Fibroblast of gingiva (primary cell): Measurements from ENCODE around the gene CDK19.

Experiments used
- DNase-seq: peaks from one replicate; pipeline ENCODE4 v3.0.0-alpha.2; 2011; ENCODE audit warnings: low read depth

CDK19 gene

DNA sequence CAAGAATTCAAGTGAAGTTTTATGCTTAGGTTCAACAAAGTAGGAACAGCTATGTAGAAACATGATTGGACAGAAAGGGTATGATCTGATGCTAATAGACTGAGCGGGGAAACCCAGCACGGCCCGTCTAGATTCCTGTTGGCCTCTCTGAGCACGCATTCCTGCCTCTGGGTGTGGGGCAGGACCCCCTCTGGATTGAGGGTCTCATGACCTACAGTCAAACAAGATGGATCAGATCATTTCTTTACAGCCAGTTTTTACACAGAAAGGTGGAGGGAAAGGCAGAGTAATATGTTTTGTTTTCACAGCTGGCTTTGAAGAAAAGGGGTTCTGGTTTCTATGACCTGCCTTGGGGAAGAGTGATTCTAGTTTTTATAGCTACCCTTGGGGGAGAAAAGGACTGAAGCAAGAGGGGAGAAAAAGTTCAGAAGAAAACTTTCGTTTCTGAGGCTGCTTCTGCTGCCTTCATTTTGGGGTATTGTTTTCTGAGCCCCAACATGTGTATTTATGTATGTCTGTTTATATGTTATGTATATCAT, 239.3 kb downstream of the CDK19 start:
- no peak for DNase-seq

- DNase-seq, result no peak
Measured at GRCh38 chr6:110574817-110575216, 240.5 kb downstream of the CDK19 start.

GRCh38 chr6:110573537-110573936, 241.7 kb downstream of the CDK19 start:
- no peak for DNase-seq

DNA sequence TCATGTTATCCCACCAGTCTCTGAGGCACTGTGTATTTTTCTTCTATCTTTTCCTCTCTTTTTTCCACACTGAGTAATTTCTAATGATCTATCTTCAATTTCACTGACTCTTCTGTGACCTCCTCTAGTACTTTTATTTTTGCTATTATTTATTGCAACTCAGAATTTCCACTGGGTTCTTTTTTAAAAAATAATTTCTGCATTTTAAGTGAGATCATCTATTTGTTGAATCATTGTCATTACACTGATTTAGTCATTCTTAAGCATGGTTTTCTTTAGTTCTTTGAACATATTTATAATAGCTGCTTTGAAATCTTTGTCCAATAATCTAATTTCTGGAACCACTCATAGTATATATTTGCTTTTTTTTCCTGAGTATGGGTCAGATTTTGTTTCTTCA, 242.1 kb downstream of the CDK19 start:
- DNase-seq, result no peak

DNA sequence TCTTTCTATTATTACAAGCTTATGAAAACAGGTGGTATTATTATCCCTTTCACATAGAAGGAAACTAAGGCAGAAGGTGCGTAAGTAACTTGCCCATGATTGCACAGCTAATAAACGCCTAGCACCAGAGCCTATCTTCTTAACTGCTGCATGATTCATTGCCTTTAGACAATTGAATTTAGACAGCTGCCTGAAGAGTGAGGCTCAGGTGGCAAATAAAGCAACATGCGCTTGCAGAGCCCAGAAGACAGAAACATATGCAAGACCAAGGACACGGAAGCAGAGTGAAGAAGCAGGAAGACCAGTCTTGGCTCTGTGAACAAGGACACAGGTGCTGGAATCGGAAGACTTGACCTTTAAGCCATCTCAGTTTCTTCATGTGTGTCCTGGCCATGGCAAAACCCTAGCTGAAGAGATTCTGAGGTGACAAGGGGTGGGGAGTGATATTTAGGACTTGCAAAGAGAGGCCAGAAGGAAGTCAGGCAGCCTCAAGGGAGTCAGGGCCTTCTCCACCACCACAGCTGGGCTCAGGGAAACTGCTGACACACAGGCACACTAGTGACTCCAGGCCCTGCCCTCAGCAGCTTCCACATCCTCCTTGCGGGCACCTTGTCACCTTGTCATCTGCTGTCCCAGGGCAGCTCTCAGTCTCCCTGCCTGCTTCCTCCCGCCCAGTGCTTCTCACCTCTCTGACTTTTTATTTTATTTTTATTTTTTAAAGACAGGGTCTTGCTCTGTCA, 247.1 kb downstream of the CDK19 start:
- no peak for DNase-seq

DNA sequence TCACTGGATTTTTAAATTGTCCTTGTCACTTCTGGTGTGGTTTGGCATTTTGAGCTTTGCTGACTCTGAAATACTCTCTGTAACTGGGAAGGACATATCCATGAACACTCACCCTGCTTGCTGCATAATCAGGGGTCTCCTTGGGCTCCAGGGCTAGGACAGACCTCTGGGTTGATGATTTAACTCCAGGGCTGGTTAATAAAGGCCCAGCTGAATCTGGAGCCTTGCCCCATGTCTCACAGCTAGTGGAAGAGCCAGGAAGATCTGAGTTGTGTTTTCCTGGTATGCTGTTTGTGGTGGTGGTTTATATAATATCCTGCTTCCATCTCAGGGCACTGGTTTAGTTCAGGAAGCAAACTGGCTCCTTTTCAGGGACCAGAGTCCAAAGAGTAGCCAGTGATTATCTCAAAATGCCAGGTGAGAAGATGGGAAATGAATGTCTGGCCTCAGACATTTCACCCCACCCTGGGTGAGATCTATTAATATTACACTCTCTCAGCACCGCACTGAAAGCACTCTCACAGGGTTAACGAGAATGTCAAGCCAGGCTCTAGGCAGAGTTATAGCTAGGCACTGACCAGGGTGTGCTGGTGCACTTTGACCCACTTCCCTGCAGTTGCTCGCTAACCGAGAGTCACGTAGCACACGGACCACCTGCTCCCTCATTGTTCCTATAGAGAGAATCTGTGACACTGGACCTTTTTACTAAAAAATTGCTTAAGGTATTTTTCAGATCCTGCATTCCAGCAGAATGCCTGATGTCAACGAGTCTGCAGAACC, 248.7 kb downstream of the CDK19 start:
- no peak for DNase-seq

GRCh38 chr6:110564703-110565421, 250.4 kb downstream of the CDK19 start:
- DNase-seq, result no peak

DNA sequence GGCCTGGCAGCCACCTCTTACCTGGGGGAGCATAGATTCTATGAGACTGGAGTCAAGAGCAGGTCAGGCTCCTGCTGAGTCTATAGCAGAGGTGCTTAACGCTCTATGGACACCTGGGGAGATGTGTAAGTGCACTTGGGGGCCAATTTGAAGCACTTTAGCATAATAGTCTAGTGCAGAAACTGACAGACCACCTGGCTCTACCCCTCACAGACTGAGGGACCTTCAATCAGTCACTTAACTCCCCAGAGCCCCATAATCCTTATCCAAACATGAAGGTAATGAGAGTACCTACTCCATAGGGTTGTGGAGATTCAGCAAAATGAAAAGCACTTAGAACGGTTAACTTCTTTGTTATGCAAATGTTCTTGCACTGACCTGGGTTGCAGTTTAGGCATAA, 251.6 kb downstream of the CDK19 start:
- DNase-seq, result no peak

- no peak for DNase-seq
Measured at GRCh38 chr6:110562316-110562915, 252.9 kb downstream of the CDK19 start.

- no peak for DNase-seq
Measured at GRCh38 chr6:110561696-110562095, 253.6 kb downstream of the CDK19 start.

DNA sequence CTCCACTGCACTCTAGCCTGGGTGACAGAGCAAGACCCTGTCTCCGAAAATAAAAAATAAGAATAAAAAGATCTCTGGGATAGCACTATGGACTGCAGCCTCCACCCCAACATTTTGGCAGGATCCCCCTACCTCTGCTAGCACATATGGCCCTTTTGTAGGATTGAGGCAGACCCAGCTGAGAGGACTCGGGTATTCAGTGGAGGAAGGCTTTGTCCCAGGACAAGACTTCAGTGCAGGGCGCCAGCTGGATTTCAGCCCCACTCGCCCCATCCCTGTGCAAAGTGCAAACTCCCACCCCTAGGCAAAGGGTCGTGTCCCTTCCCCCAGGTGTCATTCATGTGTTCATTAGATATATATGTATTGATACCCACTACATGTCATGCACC, 254.3 kb downstream of the CDK19 start:
- DNase-seq, result no peak

GRCh38 chr6:110560239-110561007, 254.8 kb downstream of the CDK19 start:
- no peak for DNase-seq
